NCI-H446 treated with DMSO at 0.1 percent for 48 hours (cell line): ENCODE data around the gene DICER1.
"Not testable (repeated sequence)": the region's sequence is repeated elsewhere in the genome, so short reads cannot be mapped to it uniquely, and the experiment has no call there.

Experiments used
- DNase-seq: peaks from one replicate; lab custom pipeline; 2025; lab: John Stamatoyannopoulos, UW

DICER1 gene

DNA sequence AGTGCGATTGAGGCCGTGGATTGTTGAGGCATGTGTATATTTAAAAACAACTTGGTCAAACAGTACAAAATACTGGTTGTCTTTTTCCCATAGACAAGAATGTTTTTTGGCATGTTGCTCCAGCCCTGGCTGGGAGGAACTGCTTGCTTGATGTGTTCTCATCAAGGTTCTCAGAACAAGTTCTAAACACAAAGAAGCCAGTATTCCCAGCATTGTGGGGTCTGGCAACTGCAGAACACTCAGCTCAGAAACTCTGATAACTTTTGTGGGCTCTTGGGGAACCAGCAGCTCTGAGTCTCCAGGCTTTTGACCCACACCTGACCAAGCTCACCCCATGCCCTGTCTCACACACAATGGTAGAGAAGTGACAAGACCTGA lies 27.1 kb upstream of the DICER1 start:
- DNase-seq, result no peak

DNA sequence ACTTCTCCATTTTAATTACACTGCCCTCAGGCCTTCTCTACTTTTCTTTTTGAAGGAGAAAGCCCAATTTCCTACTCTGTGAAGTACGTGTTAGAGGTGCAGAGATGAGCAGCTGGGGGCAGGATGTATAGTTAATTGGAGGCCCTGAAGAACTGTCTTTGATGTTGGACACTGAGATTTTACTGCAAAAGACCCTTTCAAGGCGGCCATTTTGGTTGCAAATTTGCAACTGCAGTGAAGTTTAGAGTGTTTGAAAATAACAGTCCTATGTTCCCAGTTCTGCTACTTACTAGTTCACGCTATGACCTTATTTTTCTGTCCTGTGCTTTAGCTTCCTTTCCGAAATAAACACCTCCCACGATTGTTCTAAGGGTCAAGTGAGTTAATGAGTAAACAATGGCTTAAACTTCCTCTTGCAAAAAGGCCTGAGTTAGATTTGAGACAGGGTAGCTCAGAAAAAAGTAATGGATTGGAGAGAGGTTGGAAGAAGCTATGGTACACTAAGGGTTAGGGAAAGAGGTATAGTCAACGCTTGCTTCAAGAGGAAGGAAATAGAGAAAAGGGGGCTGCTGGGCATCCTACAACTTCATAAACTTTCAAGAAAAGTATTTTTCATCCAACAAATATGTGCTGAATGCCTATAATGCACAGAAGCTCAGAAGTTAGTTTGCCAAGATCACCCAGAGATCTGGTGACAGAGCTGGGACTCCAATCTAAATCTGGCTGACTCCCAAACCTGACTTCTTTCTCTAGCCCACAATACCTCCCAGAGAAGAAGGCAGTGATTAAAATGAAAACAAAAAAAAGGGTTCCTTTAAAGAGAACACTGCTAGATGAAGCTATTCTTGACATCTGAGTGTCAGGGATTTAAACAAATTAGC lies 26.4 kb upstream of the DICER1 start:
- DNase-seq, result no peak

DNA sequence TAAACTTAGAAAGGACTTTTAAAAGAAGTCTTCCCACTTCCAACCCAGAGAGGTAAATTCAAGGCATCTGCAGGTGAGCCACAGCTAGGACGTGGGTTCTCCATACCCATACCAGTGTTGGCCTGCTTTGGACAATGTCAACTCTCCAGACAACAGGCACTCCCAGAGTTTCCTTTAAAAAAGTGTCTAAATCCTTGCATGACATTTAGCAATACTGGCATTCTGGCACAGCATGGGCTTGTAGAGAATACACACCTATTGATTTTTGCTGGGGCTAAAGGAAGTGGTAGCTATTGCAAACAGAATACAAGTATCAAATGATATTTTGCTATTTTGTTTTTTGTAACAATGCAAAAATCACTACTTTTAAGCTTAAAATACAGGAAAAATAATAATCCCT lies 25.8 kb upstream of the DICER1 start:
- no peak for DNase-seq

DNA sequence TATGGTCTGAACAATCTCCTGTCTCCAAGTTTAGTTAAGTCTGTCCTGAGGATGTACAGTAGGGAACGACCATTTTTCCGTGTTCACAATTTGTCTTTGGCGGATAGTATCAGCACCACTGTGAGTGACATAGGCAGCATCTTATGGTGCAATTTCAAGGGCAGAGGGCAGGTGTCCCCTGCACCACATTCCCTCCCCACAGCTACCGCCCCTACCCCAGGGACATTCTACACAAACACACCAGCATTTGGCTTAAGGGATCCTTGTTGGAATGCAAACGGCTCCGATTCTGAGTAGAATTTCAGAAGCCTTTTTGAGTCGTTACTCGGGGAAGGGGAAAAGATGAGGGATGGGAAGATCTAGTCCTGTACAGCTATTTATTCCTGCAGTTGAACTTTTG lies 25.1 kb upstream of the DICER1 start:
- DNase-seq, result no peak

DNA sequence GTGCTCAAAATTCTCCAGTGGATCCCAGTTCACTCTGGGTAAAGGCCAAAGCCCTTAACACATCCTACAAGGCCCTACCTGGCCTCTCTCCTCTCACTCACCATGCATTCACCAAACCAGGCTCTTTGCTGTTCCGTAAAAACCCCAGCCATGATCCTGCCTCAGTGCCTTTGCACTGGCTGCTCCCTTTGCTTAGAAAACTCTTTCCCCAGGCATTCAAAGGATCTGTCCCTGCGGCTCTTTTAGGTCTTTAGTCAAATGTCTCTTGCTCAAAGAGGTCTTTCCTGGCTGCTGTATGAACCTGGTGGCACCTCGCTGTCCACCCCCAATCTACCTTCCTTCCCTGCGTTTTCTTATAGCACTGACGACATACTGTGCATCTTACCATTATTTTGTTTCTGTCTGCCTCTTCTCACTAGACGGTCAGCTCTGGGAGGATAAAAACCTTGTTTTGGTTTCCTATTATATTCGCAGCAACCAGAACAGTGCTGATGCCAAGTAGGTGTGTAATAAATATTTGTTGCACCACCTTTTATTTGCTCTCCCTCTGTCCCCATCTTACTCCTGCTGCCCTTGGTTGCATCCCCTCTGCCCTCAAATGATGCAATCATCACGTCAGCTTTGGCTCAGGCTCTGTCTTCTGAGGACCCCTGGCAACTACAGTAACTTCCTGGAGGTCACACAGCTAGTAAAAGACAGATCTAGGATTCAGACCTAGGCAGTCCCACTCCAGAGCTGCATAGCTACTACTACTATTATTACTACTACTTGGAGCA lies 23.8 kb upstream of the DICER1 start:
- no peak for DNase-seq

DNA sequence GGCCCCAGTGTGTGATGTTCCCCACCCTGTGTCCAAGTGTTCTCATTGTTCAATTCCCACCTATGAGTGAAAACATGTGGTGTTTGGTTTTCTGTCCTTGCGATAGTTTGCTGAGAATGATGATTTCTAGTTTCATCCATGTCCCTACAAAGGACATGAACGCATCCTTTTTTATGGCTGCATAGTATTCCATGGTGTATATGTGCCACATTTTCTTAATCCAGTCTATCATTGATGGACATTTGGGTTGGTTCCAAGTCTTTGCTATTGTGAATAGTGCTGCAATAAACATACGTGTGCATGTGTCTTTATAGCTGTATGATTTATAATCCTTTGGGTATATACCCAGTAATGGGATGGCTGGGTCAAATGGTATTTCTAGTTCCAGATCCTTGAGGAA lies 18.3 kb upstream of the DICER1 start:
- DNase-seq, result not testable (repeated sequence)

DNA sequence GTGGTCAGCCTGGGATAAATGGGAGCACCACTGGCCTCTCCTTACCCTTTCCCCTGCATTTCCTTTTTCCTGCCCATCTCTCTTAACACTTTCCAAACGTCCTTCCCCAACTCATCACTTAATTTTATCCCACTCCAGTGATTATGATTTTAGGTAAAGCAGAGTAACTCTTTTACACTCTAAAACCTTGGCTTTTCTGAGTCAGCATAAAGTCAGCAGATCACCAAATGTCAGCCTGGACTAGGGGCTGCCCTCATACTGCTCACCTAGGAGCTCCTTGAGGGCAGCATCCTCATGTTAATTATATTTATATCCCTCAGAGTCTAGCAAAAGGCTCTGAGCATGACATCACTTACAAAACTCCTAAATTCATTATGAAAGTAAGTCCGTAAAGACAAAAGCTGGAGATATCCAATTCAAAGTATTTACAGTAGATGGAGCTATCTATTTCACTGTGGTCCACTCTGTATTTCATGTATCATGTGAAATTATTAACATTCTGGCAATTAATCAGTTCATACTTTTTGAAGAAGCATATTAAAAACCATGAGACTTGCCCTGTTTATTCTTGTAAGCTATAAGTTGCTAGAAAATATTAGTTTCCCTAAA lies 17.0 kb upstream of the DICER1 start:
- no peak for DNase-seq

DNA sequence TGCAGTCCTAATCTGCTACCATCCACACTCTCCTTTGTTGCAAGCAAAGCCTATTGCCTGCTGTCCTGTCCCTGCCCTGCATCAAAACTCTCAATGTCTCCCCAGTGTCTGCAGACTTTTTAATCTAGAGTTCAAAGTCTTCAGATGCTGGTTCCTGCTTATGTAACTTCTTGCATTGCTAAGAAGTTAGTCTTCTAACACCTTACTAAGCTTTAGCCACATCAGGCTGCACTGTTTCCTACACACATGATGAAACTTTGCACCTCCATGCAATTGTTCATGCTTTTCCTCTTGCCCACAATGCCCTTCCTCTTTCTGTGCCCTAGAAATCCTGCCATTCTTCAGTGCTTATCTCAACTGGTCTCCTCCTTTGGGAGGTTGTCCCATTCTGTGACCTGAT lies 16.2 kb upstream of the DICER1 start:
- no peak for DNase-seq

DNA sequence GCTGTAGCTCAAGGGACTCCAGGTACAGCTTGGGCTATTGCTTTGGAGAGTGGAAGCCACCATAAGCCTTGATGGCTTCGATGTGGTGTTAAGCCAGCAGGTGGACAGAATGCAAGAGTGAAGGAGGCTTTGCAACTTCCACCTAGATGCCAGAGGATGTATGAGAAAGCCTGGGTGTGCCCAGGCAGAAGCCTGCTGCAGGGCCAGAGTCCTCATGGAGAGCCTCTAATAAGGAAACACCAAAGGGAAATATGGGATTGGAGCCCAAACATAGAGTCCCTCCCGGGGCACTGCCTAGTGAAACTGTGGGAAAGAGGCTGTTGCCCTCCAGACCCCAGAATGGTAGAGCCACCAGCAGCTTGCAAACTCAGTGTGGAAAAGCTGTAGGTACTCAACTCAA lies 9.8 kb upstream of the DICER1 start:
- no peak for DNase-seq

DNA sequence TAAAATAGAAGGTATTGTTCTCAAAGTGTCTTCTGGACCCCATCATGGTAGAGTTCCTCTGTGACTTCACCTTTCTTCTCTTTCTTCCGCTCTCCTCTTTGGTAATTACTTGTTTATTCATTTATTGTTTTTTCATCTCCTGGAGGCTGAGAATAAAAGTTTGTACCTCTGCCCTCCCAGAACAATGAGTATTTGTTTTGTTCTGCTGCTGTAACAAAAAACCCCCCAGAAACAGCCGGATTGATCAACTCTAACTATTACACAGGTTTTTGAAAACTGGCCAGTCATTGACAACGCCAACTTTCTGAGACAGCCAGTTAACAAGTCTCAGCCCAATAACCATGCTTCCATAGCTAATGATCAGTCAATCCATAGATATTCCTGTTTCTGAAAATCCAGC lies 8.2 kb upstream of the DICER1 start:
- no peak for DNase-seq

DNA sequence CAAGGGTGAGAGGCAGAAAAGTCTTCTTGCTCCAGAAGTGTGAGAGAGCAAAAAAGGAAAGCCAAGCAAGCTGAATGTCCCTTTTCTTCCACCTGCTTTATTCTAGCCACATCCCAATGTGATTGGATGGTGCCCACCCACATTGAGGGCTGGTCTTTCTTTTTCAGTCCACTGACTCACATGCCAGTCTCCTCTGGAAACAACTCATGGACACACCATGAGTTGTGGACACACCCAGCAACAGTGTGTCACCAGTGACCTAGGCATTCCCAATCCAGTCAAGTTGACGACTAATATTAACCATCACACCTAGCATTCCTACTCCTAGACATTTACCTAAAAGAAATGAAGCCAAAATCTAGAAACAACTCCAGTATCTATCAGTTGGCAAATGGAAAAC lies 7.2 kb upstream of the DICER1 start:
- no peak for DNase-seq

DNA sequence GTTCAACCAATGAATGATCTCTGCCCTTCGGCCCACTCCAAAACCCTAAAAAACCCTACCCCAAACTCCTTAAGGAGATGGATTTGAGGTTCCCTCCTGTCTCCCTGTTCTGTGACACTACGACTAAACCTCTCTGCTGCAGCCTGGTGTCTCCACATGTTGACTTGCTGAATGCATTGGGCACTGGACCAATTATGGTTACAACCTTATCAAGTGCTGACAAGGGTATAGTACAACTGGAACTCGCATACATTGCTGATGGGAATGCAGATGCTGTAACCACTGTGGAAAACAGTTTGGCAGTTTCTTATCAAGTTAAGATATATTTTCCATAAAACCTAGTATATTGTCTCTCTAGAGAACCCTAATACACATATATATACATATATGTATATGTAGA lies 6.3 kb upstream of the DICER1 start:
- no peak for DNase-seq

DNA sequence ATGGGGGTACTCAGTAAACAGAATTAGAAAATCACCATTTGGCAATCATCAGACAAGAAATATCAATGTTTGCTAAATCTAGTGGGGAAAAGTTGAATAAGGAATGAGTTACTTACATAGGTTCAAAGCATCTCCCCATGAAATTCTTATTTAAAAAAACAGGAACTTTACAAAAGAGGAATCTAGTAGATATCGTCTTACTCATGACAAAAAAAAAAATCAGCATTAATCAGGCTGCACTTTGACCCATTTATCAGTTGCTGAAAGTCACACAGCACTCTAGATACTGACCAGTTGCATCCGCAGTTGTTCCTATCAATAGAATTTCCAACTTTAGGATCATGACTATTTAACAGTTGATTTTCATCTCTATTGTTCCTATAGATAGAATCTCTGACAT lies 5.8 kb upstream of the DICER1 start:
- DNase-seq, result no peak

DNA sequence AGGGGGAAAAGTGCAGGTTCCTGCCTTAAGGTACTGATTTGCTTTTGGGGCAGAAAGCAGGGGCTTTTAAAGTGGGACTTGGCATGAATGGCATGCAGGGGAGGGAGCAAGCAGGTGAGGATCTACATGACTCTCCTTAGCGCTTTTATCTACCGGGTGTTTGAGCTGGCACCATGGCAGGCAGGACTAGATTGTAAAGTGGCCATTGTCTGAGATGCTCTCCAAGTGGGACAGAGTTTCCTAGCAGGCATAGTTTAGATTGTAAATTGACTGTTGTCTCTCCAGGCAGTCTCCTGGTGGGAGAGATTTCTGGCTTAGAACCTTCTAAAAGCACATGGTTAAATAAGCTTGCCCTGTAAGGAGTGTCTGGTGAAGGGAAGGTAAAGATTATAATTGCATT lies 5.3 kb upstream of the DICER1 start:
- no peak for DNase-seq

DNA sequence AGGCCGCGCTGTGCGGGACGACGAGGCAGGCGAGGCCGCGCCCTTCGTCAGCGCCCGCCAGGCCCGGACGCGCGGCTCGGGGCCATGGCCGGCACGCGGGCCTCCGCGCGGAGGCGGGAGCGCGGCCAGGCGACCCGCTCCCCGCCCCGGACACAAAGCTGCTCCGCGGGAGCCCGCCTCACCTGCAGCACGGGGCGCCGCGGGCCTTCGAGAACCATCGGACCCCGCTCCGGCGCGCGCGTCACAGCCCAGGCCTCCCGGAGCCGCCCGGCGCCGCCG lies 342 bp downstream of the DICER1 start:
- no peak for DNase-seq

DNA sequence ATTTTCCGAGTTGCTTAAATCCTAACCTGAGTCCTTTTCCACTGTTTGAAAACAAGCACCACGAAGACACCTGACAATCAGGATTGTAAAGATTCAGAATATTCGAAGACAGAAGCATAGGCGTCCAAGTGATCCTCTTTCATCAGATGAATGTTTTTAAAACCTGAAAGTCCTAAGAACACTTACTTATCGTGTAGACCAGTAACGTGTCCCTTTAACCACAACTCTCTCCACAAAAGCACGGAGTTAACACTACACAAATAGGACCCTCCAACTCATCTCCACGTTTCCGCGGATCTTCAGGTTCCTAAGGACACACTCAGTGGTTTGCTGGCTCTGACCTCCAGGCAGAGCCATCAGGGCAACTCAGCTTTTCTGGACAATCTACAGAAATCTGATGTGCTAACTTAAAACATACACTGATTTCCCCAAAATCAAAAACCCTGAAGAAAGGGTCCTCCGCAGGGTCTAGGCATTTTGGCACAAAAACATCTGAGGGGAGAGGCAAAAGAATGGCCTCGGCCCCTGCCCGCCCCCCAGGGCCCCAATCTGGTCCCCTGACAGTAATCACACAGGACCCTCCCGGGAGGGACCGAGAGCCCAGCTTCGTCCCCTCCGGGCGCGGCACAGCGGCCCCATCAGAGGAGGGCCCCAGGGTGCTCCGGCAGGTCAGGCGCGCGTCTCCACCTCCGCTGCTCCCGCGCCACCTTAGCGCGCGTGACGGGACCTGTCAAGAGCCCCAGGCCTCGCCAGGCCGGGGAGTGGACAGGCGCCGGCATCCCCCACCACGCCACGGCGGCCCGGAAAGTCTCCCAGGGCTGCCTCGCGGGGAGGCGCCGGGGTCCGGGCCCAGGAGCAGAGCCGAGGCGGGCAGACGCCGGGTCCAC lies 925 bp downstream of the DICER1 start:
- DNase-seq, result no peak

DNA sequence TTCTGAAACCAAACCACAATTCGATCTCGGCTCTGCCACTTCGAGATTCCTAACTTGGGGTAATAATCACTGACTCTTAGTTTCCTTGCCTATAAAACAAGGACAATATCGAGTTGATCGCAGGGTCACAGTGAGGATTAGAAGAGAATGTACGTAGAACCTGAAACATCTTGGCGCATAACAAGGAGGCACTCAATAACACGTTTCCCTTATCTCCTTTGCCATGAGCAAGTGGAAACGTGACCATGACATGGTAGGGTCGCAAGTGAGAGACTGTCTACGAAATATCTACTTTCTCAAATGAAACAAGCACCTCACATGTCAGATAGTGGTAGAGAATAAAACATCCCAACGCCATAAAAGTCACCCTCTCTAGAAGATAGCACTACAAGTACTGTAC lies 2.3 kb downstream of the DICER1 start:
- DNase-seq, result no peak

DNA sequence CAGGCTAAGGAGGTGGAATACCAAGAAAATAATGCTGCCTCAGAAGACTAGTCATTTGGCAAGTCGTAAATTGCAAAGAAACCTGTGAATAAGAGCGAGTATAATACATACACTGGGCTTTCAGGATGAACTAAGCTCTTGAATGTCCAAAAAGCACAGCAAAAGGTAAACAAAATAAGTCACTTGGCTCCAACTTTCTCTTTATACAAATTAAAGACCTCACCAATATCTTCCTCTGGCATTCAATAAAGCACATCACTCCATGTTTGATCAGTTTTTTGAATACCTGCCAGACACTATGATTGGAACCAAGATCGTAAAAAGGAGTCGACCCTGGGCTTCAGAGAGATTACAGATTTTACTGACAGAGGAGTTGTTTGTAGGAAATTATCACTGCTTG lies 3.5 kb downstream of the DICER1 start:
- no peak for DNase-seq

DNA sequence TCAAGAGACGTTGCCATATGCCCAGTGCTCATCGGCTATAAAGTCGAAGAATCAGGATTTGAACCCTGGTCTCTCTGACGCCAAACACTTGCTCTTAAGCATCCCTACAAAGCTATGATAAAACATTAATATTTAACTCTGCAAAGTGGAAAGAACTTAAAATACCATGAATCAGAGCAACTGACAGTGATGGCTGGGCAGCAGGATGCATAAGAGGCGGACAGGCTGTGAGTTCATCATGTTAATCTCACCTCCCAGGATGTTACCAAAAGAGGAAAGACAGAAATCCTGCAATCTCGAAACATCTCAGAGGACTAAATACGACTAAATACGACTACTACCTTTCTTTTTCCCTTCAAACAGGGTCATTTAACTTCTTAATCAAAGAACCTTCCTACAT lies 5.8 kb downstream of the DICER1 start:
- no peak for DNase-seq

DNA sequence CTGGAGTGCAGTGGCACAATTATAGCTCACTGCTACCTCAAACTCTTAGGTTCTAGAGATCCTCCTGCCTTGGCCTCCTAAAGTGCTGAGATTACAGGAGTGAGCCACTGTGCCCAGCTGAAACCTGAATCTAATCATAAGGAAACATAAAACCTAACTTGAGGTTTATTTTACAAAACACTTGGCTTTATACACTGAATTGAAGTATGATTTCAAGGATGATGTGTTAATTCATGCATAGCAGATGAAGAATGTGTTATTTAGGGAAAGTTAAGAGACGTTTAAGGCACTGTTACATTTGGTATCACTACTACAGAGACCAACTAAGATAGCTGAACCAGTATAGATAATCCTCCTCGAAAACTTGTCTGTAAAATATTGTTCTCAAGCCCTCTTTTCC lies 6.4 kb downstream of the DICER1 start:
- DNase-seq, result no peak

DNA sequence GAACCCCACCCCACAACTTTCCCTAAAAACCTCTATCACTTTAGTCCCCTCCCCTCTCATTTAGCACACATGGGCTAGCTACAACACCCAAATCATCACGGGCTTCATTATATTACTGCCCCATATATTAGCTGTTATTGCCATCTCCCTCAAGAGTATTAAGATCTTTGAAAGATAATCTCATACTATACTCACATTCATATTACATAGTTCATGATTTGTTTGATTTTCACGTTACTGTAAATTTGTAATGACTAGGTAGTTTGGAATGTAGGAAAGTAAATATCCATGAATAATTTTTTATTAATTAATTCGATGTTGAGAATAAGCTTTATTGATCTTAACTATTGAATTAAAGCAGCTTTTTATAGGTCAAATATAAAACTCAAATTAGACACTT lies 7.9 kb downstream of the DICER1 start:
- DNase-seq, result no peak

DNA sequence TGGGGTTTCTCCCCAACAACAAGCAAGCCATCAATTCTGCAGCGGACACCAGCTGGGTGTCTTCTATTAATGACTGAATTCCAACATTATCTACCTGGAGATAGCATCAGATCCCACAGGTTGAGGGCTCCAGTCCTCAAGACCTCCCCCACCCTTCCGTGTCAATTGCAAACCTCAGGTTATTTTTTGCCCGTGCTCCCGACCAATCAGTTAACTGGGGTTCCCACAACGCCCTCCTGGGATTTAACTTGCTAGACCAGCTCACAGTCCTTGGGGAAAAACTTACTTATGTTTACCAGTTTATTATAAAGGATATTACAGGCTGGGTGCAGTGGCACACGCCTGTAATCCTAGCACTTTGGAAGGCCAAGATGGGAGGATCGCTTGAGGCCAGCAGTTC lies 9.7 kb downstream of the DICER1 start:
- no peak for DNase-seq
